Tibial artery (tissue), 4 donors: Measurements from ENCODE around the gene CPLANE1.
"Not testable (repeated sequence)": the region's sequence is repeated elsewhere in the genome, so short reads cannot be mapped to it uniquely, and the experiment has no call there.

Experiments
- DNase-seq, 2 donors: peaks; one replicate each; pipeline ENCODE4 v3.0.0-alpha.2; 2019
- H3K27ac ChIP-seq, 2 donors: fragments of 200-600 bp; sonication (generic) in 1 of 2; 1 replicate in 1 of 2; 2 replicates in 1 of 2; pipeline ENCODE4 v1.5.1; 2018 to 2019; ENCODE audit warnings: mild to moderate bottlenecking in 1 of 2
- H3K27me3 ChIP-seq, 2 donors: fragments of 200-600 bp; sonication (generic) in 1 of 2; one replicate each; pipeline versions ENCODE4 v1.5.1 to v1.6.0; 2016 to 2019
- H3K36me3 ChIP-seq, 3 donors: fragments of 200-600 bp; sonication (generic) in 2 of 3; one replicate each; pipeline ENCODE4 v1.5.1; 2016 to 2019; ENCODE audit warnings: mild to moderate bottlenecking in 2 of 3
- H3K4me1 ChIP-seq, 4 donors: fragments of 200-600 bp; sonication (generic) in 2 of 4; 1 replicate in 3 of 4; 2 replicates in 1 of 4; pipeline ENCODE4 v1.5.1; 2016 to 2019
- H3K4me3 ChIP-seq, 2 donors: fragments of 200-600 bp; sonication (generic) in 1 of 2; 1 replicate in 1 of 2; 2 replicates in 1 of 2; pipeline ENCODE4 v1.5.1; 2018 to 2019; ENCODE audit warnings: mild to moderate bottlenecking in 2 of 2
- H3K9me3 ChIP-seq, 3 donors: fragments of 200-600 bp; sonication (generic) in 1 of 3; one replicate each; pipeline ENCODE4 v1.5.1; 2016 to 2019
- CTCF ChIP-seq, 2 experiments: fragments of 200-600 bp in 1 of 2; fragments of 450-650 bp in 1 of 2; IDR thresholded peaks; one replicate each; pipeline ENCODE4 v1.5.1; 2017 to 2019; ENCODE audit warnings: antibody characterized with exemption in 2 of 2, mild to moderate bottlenecking in 1 of 2, moderate library complexity in 1 of 2
- intact Hi-C: fragments of 100-400 bp; cut with DNase I; formaldehyde crosslinking; loops from one replicate; pipeline ENCODE4 v1.15.0; 2023; ENCODE audit warnings: low total_unique reads

CPLANE1 gene

GRCh38 chr5:37248970-37249814 lies at the start of gene CPLANE1:
CPLANE1 (minus strand) TSS chr5:37249376; CDS start chr5:37247698, 1,678 bp downstream.
- Histone ChIP-seq H3K27ac (peak within 1 kb of the TSS; percentile 96), H3K4me3 (peak within 1 kb of the TSS; percentile 74 to 75), H3K4me1 (peaks cover 0 to 39% (median 17%) of the 10 kb centered on the region in 4 donors), H3K9me3 (no peaks in the 10 kb centered on the region), H3K36me3 (no peaks in the 10 kb centered on the region), H3K27me3 (no peaks in the 10 kb centered on the region)
- intact Hi-C loops, result no loop called here
- peak; percentile 66 to 88 for DNase-seq
- TF ChIP-seq CTCF (IDR thresholded peaks at IDR 0.05), result no peak

GRCh38 chr5:37296313-37296712 lies 47.1 kb upstream of the CPLANE1 start:
- H3K27ac ChIP-seq, intact Hi-C loops, H3K4me1 ChIP-seq, H3K9me3 ChIP-seq, DNase-seq, H3K4me3 ChIP-seq, H3K27me3 ChIP-seq: not testable (repeated sequence)
- H3K36me3 ChIP-seq, result peaks cover 59 to 85% (median 61%) of the 10 kb centered on the region in 3 donors

- H3K9me3 ChIP-seq, result peaks cover 0 to 7% (median 0%) of the 10 kb centered on the region in 3 donors
- no peaks in the 10 kb centered on the region for H3K27me3 ChIP-seq
- H3K36me3 ChIP-seq, result peaks cover 0 to 2% (median 0%) of the 10 kb centered on the region in 3 donors
- no peak overlapping the region for H3K27ac ChIP-seq
- no peaks in the 10 kb centered on the region for H3K4me1 ChIP-seq
- no peak for TF ChIP-seq CTCF (IDR thresholded peaks at IDR 0.05)
- no peak overlapping the region for H3K4me3 ChIP-seq
- intact Hi-C loops, result no loop called here
- DNase-seq, result no peak
Measured at GRCh38 chr5:37283214-37283820, 34.1 kb upstream of the CPLANE1 start.

GRCh38 chr5:37275511-37275910 lies 26.3 kb upstream of the CPLANE1 start:
- Histone ChIP-seq H3K27ac (no peak overlapping the region), H3K9me3 (no peaks in the 10 kb centered on the region), H3K36me3 (peaks cover 0 to 2% (median 0%) of the 10 kb centered on the region in 3 donors), H3K4me3 (no peak overlapping the region), H3K4me1 (no peaks in the 10 kb centered on the region), H3K27me3 (no peaks in the 10 kb centered on the region)
- intact Hi-C loops, result no loop called here
- no peak for DNase-seq
- TF ChIP-seq CTCF (IDR thresholded peaks at IDR 0.05), result no peak

- no peaks in the 10 kb centered on the region for H3K27me3 ChIP-seq
- no peak overlapping the region for H3K27ac ChIP-seq
- no peaks in the 10 kb centered on the region for H3K4me1 ChIP-seq
- H3K4me3 ChIP-seq, result no peak overlapping the region
- peaks cover 0 to 5% (median 0%) of the 10 kb centered on the region in 3 donors for H3K36me3 ChIP-seq
- peaks cover 0 to 8% (median 0%) of the 10 kb centered on the region in 3 donors for H3K9me3 ChIP-seq
- no peak for DNase-seq
- TF ChIP-seq CTCF (IDR thresholded peaks at IDR 0.05), result no peak
- intact Hi-C loops, result no loop called here
Measured at GRCh38 chr5:37272511-37272910, 23.3 kb upstream of the CPLANE1 start.

GRCh38 chr5:37268100-37268499 lies 18.9 kb upstream of the CPLANE1 start:
- DNase-seq, H3K9me3 ChIP-seq, H3K4me1 ChIP-seq, H3K27me3 ChIP-seq, H3K36me3 ChIP-seq, H3K4me3 ChIP-seq, H3K27ac ChIP-seq, intact Hi-C loops: not testable (repeated sequence)
